Prostate gland (tissue), 2 donors: ENCODE measurements around the gene CFAP91.

Experiments used
- CTCF ChIP-seq, 4 experiments: fragments of 200-600 bp in 2 of 4; fragments of 450-650 bp in 2 of 4; sonication (generic) in 2 of 4; IDR thresholded peaks; 1 replicate in 3 of 4; 2 replicates in 1 of 4; pipeline ENCODE4 v1.5.1; 2016 to 2019; ENCODE audit warnings: antibody characterized with exemption in 4 of 4, mild to moderate bottlenecking in 2 of 4, moderate library complexity in 2 of 4
- POLR2AphosphoS5 ChIP-seq: sonication (generic); formaldehyde crosslinking; IDR thresholded peaks from one replicate; pipeline ENCODE4 v1.6.1; 2017; ENCODE audit warnings: antibody characterized with exemption

GRCh38 chr3:119681279-119681678, 21.5 kb upstream of the CFAP91 start:
- TF ChIP-seq CTCF (IDR thresholded peaks at IDR 0.05) = peak in 3 of 4 experiments; percentile 27 to 62 (median 46)
- no peak for TF ChIP-seq POLR2AphosphoS5
